ENCODE data around the gene MYOM3.
"Not testable (repeated sequence)": the region's sequence is repeated elsewhere in the genome, so short reads cannot be mapped to it uniquely, and the experiment has no call there.

Gene MYOM3

GRCh38 chr1:24022581-24023361, 89.2 kb downstream of the MYOM3 start:
- no peak for DNase-seq

- DNase-seq, result no peak
Observed at GRCh38 chr1:24021403-24022266, 90.3 kb downstream of the MYOM3 start.

- no peak for DNase-seq
Observed at GRCh38 chr1:24020470-24020869, 91.5 kb downstream of the MYOM3 start.

- DNase-seq, result no peak
Observed at GRCh38 chr1:24020025-24020424, 91.9 kb downstream of the MYOM3 start.

GRCh38 chr1:24018611-24019580, 93.0 kb downstream of the MYOM3 start:
- DNase-seq, result no peak

- no peak for DNase-seq
Observed at GRCh38 chr1:24015221-24016210, 96.4 kb downstream of the MYOM3 start.

GRCh38 chr1:24012878-24013277, 99.1 kb downstream of the MYOM3 start:
- DNase-seq, result not testable (repeated sequence)

GRCh38 chr1:24010650-24011049, 101.3 kb downstream of the MYOM3 start:
- DNase-seq, result no peak

GRCh38 chr1:24009406-24009805, 102.5 kb downstream of the MYOM3 start:
- no peak for DNase-seq

GRCh38 chr1:24008574-24009184, 103.3 kb downstream of the MYOM3 start:
- DNase-seq, result not testable (repeated sequence)

- DNase-seq, result no peak
Observed at GRCh38 chr1:24007079-24007478, 104.9 kb downstream of the MYOM3 start.
